ENCODE data around the gene FARS2.

- no peak for TF ChIP-seq POLR2A (IDR thresholded peaks at IDR 0.05; ENCODE audit: low read length)
- TF ChIP-seq GATA1 (IDR thresholded peaks at IDR 0.05; ENCODE audit: low read depth, low read length) = no peak
These were observed 259.5 kb downstream of the FARS2 start for GRCh38 chr6:5520796-5521195.
